Ectodermal cell (in vitro differentiated cells): ENCODE measurements around the gene LBHD2. TPM values are rescaled to one million over a fixed set of nuclear protein-coding genes. Genes with fewer than 3 reads are reported as not detected.
"Not testable (repeated sequence)": the region's sequence is repeated elsewhere in the genome, so short reads cannot be mapped to it uniquely, and the experiment has no call there.

ENCODE experiments used
- H3K27ac ChIP-seq: 2 replicates; pipeline ENCODE4 v1.7.0; 2013; ENCODE audit warnings: mild to moderate bottlenecking, low read depth, low read length; ENCODE audit not compliant: insufficient read depth, poor library complexity, severe bottlenecking
- H3K27me3 ChIP-seq: 2 replicates; pipeline ENCODE4 v1.7.0; 2013; ENCODE audit warnings: mild to moderate bottlenecking, low read length; ENCODE audit not compliant: insufficient read depth, control insufficient read depth, poor library complexity, severe bottlenecking
- H3K36me3 ChIP-seq: one replicate; pipeline ENCODE4 v1.7.0; 2013; ENCODE audit warnings: low read length; ENCODE audit not compliant: control insufficient read depth, insufficient read depth
- H3K4me1 ChIP-seq: one replicate; pipeline ENCODE4 v1.7.0; 2013; ENCODE audit warnings: low read length; ENCODE audit not compliant: control insufficient read depth, insufficient read depth
- H3K4me3 ChIP-seq: 2 replicates; pipeline ENCODE4 v1.7.0; 2013; ENCODE audit warnings: low read depth, low read length, control low read depth; ENCODE audit not compliant: insufficient read depth
- H3K9me3 ChIP-seq: 2 replicates; pipeline ENCODE4 v1.7.0; 2013; ENCODE audit warnings: mild to moderate bottlenecking, low read length, moderate library complexity; ENCODE audit not compliant: control insufficient read depth
- WGBS, 2 experiments: methylation state at CpG; one replicate each; pipeline ENCODE4 v1.1.7; 2013; ENCODE audit warnings: missing lambda C conversion rate in 2 of 2; 5-methylcytosine and 5-hydroxymethylcytosine counted together
- polyA plus RNA-seq, 4 experiments: library from polyadenylated mRNA; stranded (reverse); fragments of 50-300 nt; gene quantifications; one replicate each; pipeline ENCODE4 v1.2.3, GENCODE V29; 2013

LBHD2 gene
- not detected for polyA plus RNA-seq (2013, experiment 1 of 4)
- polyA plus RNA-seq (2013, experiment 2 of 4): not detected
- polyA plus RNA-seq (2013, experiment 3 of 4): not detected
- polyA plus RNA-seq (2013, experiment 4 of 4): not detected

DNA sequence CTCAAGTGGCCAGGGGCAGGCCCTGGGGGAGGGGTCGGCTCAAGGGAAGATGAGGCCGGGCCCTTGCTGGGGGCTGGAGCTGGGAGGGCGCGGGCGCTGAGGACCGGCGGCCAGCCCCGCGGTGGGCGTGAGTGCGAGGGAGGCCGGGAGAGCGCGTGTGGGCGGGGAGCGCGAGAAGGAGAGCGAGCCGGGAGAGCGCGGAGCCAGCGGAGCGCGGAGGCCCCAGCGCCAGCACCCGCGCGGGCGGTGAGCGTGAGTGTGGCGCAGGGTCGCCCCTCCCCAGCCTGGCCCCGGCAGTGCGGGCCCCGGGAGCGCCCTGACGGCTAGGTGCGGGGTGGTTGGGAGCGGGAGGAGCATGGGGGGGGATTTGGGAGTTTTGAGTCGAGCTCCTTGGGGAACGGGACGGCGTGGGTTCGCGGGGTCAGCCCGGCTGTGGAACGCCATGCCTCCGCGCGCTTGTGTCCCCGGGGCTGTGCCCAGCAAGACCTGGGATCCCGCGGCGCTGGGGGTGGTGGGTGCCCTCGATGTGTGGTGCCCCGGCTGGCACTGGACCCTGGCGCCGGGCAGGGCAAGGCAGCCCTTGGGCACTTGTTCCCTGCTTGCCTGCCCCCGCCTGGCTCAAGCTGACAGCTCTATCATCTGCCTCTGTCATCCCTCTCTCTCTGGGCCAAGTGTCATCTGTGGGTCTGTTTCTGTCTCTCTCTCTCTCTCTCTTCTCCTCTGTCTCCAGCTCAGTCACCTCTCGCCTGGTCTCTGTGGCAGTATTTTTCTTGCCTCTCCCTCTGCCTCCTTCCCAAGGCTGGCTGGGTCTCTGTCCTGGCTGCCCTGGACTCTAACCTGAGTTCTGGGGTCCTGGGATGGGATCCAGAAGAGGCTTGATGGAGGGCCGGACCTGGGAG lies at the start of gene LBHD2:
TSS of gene LBHD2 (plus strand) at position 190 of the 899 bp plus-strand sequence. CDS start 1,803 bp downstream, outside the sequence.
- Histone ChIP-seq H3K4me1 (no peaks in the 10 kb centered on the region), H3K9me3 (no peaks in the 10 kb centered on the region), H3K27me3 (peaks cover 49% of the 10 kb centered on the region), H3K27ac (no peak within 1 kb of the TSS), H3K4me3 (peak within 1 kb of the TSS; percentile 13), H3K36me3 (no peaks in the 10 kb centered on the region)
- 26 to 27% methylated on average over 61 of the region's 61 CpGs for WGBS, 2 experiments

DNA sequence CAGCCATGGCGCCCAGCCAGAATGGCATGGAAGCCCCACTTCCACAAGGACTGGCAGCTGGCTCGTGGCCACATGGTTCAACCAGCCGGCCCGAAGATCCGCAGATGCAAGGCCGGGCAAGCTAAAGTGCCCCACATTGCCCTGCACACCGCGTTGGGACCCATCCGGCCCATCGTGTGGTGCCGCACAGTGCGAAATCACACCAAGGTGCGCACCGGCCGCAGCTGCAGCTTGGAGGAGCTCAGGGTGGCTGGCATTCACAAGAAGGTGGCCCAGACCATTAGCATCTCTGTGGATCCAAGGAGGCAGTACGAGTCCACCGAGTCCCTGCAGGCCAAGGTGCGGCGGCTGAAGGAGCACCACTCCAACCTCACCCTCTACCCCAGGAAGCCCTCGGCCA lies 42.5 kb upstream of the LBHD2 start:
- Histone ChIP-seq H3K27me3 (no peaks in the 10 kb centered on the region), H3K9me3 (no peaks in the 10 kb centered on the region), H3K4me3 (no peak overlapping the region), H3K4me1 (peaks cover 5% of the 10 kb centered on the region), H3K27ac (no peak overlapping the region), H3K36me3 (no peaks in the 10 kb centered on the region)
- WGBS, 2 experiments: 92 to 94% methylated on average over 20 of the region's 20 CpGs

DNA sequence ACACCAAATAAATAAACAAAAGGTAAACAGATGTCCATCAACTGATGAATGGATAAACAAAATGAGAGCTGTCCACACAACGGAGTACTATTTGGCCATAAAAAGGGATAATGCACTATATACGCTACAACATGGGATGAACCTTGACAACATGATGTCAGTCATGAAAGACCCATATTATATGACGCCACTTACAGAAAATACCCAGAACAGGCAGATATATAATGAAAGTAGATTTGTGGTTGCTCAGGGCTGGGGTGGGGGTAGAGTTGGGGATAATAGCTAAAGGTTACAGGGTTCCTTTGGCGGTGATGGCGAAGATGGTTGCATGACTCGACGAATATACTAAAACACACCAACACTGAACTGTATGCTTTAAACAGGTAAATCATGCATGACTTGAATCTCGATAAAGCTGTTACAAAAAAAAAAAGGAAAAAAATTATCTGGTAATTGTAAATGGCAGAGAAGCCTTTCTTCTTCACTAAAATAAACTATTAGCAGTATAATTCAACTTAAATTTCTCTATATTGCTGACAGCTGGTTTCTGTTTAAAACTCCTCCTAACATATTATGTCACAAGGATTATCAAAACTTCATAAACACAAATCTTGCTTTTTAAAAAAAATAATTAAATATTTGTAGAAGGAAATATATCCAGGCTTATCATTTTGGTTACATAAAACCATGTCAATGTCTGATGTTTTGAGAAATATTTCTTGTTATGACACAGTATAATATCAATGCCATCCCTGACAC lies 40.6 kb upstream of the LBHD2 start:
- Histone ChIP-seq H3K27me3 (no peaks in the 10 kb centered on the region), H3K4me1 (peaks cover 5% of the 10 kb centered on the region), H3K27ac (no peak overlapping the region), H3K9me3 (no peaks in the 10 kb centered on the region), H3K36me3 (no peaks in the 10 kb centered on the region), H3K4me3 (no peak overlapping the region)
- 99 to 100% methylated on average over 4 to 7 of the region's 8 CpGs for WGBS, 2 experiments

GRCh38 chr14:103045371-103045869 lies 38.6 kb upstream of the LBHD2 start:
- H3K36me3 ChIP-seq: no peaks in the 10 kb centered on the region

DNA sequence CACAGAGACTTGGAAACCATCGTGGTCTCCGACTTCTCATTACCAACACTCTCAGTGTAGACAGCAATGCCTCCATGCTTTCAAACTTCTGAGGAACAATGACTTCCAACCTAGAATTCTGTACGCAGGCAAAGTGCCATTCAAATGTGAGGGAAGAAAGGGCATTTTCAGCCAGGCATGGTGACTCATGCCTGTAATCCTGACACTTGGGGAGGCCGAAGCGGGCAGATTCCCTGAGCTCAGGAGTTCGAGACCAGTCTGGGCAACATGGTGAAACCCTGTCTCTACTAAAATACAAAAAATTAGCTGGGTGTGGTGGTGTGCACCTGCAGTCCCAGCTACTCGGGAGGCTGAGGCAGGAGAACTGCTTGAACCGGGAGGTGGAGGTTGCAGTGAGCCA lies 36.6 kb upstream of the LBHD2 start:
- H3K4me3 ChIP-seq, H3K27me3 ChIP-seq, H3K4me1 ChIP-seq, H3K36me3 ChIP-seq, H3K27ac ChIP-seq, H3K9me3 ChIP-seq: not testable (repeated sequence)
- WGBS, 2 experiments: 94 to 97% methylated on average over 8 of the region's 8 CpGs

More at GRCh38 chr14:103045371-103045869, 38.6 kb upstream of the LBHD2 start:
- H3K9me3 ChIP-seq: no peaks in the 10 kb centered on the region
- H3K27me3 ChIP-seq: no peaks in the 10 kb centered on the region
- no peak overlapping the region for H3K4me3 ChIP-seq
- no peak overlapping the region for H3K27ac ChIP-seq
- peaks cover 5% of the 10 kb centered on the region for H3K4me1 ChIP-seq
- WGBS, 2 experiments: 83% methylated on average over 14 of the region's 15 CpGs

DNA sequence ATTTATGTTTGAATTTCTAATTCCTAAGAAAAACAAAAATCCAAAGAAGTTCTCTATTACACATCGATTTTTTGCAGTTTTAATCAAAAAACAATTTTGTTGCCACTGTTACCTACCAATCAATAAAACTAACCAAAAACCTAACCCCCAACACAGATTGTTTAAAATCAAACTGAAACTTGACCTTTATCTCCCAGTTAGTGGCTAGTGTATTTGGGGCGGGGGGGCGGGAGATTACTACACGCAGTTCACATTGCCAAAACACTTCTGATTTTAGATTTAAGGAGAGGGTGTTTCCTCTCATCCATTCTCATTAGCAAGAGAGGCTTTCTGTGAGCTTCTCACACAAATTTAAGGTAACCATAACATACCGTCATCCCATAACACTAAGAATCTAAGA lies 33.1 kb upstream of the LBHD2 start:
- H3K36me3 ChIP-seq: no peaks in the 10 kb centered on the region
- H3K4me1 ChIP-seq: peaks cover 4% of the 10 kb centered on the region
- no peaks in the 10 kb centered on the region for H3K9me3 ChIP-seq
- 87 to 91% methylated on average over 3 to 4 of the region's 5 CpGs for WGBS, 2 experiments
- no peak overlapping the region for H3K27ac ChIP-seq
- H3K4me3 ChIP-seq: no peak overlapping the region
- no peaks in the 10 kb centered on the region for H3K27me3 ChIP-seq

DNA sequence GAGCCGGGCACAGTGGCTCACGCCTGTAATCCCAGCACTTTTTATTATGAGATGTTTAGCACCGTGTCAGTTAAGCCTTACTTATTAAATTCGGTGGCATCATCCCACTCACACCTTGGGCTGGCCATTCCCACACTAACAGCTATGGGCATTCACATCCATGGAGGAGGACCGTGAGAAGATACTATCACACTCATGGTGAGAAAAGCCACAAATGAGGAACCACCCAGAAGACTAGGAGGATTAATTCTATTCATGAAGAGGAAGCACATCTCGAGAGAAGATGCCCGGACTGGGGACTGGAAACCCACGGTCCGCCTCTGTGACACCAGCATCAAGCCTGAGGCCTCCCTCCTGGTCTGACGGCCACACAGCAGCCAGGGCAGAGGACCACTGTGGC lies 31.6 kb upstream of the LBHD2 start:
- WGBS, 2 experiments: 92 to 94% methylated on average over 10 of the region's 10 CpGs
- H3K27me3 ChIP-seq: no peaks in the 10 kb centered on the region

DNA sequence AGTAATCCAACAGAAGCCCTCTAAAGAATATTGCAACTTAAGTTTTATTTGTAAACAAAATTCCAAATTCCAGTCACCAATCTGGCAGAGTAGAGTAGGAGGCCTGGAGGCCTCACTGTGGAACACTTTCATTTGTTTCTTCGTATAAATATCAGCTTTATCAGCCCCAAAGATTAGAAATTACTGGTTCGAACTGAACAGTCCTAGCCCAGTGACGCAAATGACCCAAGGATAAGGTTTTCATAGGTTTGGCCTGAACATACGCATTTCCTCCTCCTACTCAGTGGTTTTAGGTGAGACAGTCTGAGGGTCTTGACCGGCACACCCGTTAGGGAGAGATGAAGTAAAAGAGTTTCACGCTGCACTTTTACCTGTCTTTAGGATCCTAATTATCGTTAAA lies 28.3 kb upstream of the LBHD2 start:
- Histone ChIP-seq H3K27ac (no peak overlapping the region), H3K9me3 (no peaks in the 10 kb centered on the region), H3K36me3 (no peaks in the 10 kb centered on the region), H3K4me3 (peak overlapping the region; percentile 82), H3K4me1 (peaks cover 9% of the 10 kb centered on the region), H3K27me3 (no peaks in the 10 kb centered on the region)
- 89% methylated on average over 8 of the region's 8 CpGs for WGBS, 2 experiments

More for the DNA sequence above, 31.6 kb upstream of the LBHD2 start:
- Histone ChIP-seq H3K9me3 (no peaks in the 10 kb centered on the region), H3K27ac (no peak overlapping the region), H3K4me1 (peaks cover 4% of the 10 kb centered on the region), H3K36me3 (no peaks in the 10 kb centered on the region), H3K4me3 (no peak overlapping the region)

- WGBS, 2 experiments: 1% methylated on average over 48 to 50 of the region's 50 CpGs
- peaks cover 9% of the 10 kb centered on the region for H3K4me1 ChIP-seq
- no peaks in the 10 kb centered on the region for H3K9me3 ChIP-seq
Observed at GRCh38 chr14:103056322-103057027, 27.5 kb upstream of the LBHD2 start.

More at GRCh38 chr14:103056322-103057027, 27.5 kb upstream of the LBHD2 start:
- Histone ChIP-seq H3K4me3 (peak overlapping the region; percentile 82), H3K27ac (no peak overlapping the region), H3K36me3 (no peaks in the 10 kb centered on the region), H3K27me3 (no peaks in the 10 kb centered on the region)
